H1 (cell line): ENCODE data around the gene PTCH2. TPM values are rescaled to one million over a fixed set of nuclear protein-coding genes. Genes with fewer than 3 reads are reported as not detected.

Experiments used
- CTCF ChIA-PET: fragments of 300-600 bp; sonication (Branson Sonifier 250); formaldehyde crosslinking; loops from one replicate; lab custom pipeline; 2021; ENCODE audit not compliant: partially characterized antibody; lab: Charles Lee
- POLR2A ChIA-PET: fragments of 300-600 bp; sonication (Branson Sonifier 250); formaldehyde crosslinking; loops from one replicate; lab custom pipeline; 2021; ENCODE audit warnings: inconsistent platforms; ENCODE audit not compliant: partially characterized antibody; lab: Charles Lee
- DNase-seq, 2 experiments: peaks; one replicate each; pipeline versions ENCODE4 v3.0.0 to v3.0.0-alpha.2; 2010 to 2022; ENCODE audit warnings: low spot score in 2 of 2, low read depth in 1 of 2, mixed read lengths in 1 of 2
- FAIRE-seq: peaks from 2 replicates; lab custom pipeline; 2011; peaks lifted over from hg19 to GRCh38; lab: Jason Lieb, UNC
- H2AFZ ChIP-seq: 2 replicates; pipeline ENCODE4 v1.8.1; 2012; ENCODE audit warnings: low read length, inconsistent platforms
- H2AK5ac ChIP-seq: 2 replicates; pipeline ENCODE4 v1.6.1; 2013; ENCODE audit warnings: low read depth, low read length
- H2BK120ac ChIP-seq: replicated peaks from 2 replicates; pipeline ENCODE3; 2013; ENCODE audit warnings: low read depth, low read length, inconsistent platforms
- H2BK12ac ChIP-seq: 2 replicates; pipeline ENCODE4 v1.6.1; 2013; ENCODE audit warnings: low read depth, low read length
- H2BK15ac ChIP-seq: 2 replicates; pipeline ENCODE4 v1.6.1; 2013; ENCODE audit warnings: low read length
- H2BK20ac ChIP-seq: 2 replicates; pipeline ENCODE4 v1.6.1; 2013; ENCODE audit warnings: low read length
- H2BK5ac ChIP-seq: 2 replicates; pipeline ENCODE4 v1.6.1; 2013; ENCODE audit warnings: low read depth, low read length
- H3K14ac ChIP-seq: 2 replicates; pipeline ENCODE4 v1.6.1; 2013; ENCODE audit warnings: inconsistent platforms; ENCODE audit not compliant: insufficient read length
- H3K18ac ChIP-seq: 2 replicates; pipeline ENCODE4 v1.6.1; 2013; ENCODE audit warnings: low read length; ENCODE audit errors: extremely low read depth
- H3K23ac ChIP-seq: 2 replicates; pipeline ENCODE4 v1.6.1; 2013; ENCODE audit warnings: inconsistent platforms; ENCODE audit not compliant: insufficient read length
- H3K23me2 ChIP-seq: 2 replicates; pipeline ENCODE4 v1.6.1; 2013; ENCODE audit warnings: low read depth, low read length
- H3K27ac ChIP-seq: 2 replicates; pipeline ENCODE4 v1.6.1; 2011; ENCODE audit warnings: low read depth, low read length, inconsistent platforms
- H3K27me3 ChIP-seq, 4 experiments: replicated peaks in 1 of 4; 1 replicate in 1 of 4; 2 replicates in 3 of 4; pipeline versions ENCODE4 v1.6.1 to v1.8.1; 2011 to 2013; ENCODE audit warnings: low read length in 3 of 4, mild to moderate bottlenecking in 3 of 4, inconsistent platforms in 2 of 4, mixed read lengths in 2 of 4, moderate library complexity in 1 of 4; ENCODE audit not compliant: control insufficient read depth in 3 of 4, insufficient read depth in 3 of 4; ENCODE audit errors: extremely low read depth in 1 of 4
- H3K36me3 ChIP-seq, 4 experiments: 2 replicates each; pipeline versions ENCODE4 v1.6.1 to v1.8.1; 2011 to 2013; ENCODE audit warnings: mild to moderate bottlenecking in 4 of 4, low read length in 3 of 4, moderate library complexity in 2 of 4, control low read depth in 1 of 4, inconsistent platforms in 1 of 4; ENCODE audit not compliant: insufficient read depth in 4 of 4, control insufficient read depth in 2 of 4
- H3K4ac ChIP-seq: replicated peaks from 2 replicates; pipeline ENCODE3; 2013; ENCODE audit warnings: low read length, low read depth, mixed read lengths, inconsistent platforms; ENCODE audit not compliant: insufficient read length
- H3K4me1 ChIP-seq, 4 experiments: replicated peaks in 1 of 4; 1 replicate in 1 of 4; 2 replicates in 3 of 4; pipeline versions ENCODE4 v1.6.1 to v1.8.1; 2011 to 2013; ENCODE audit warnings: low read length in 3 of 4, inconsistent platforms in 2 of 4, mixed read lengths in 1 of 4; ENCODE audit not compliant: insufficient read depth in 4 of 4, control insufficient read depth in 3 of 4
- H3K4me2 ChIP-seq, 2 experiments: 2 replicates each; pipeline versions ENCODE4 v1.6.1 to v1.8.1; 2011 to 2013; ENCODE audit warnings: low read depth in 2 of 2, low read length in 2 of 2, control low read depth in 1 of 2, inconsistent platforms in 1 of 2, mild to moderate bottlenecking in 1 of 2; ENCODE audit not compliant: insufficient read depth in 1 of 2
- H3K4me3 ChIP-seq, 4 experiments: fragments of 200-600, 300-600 bp in 1 of 4; sonication (generic), shearing (Covaris generic), sonication (Bioruptor Twin) in 1 of 4; 2 replicates each; pipeline versions ENCODE4 v1.5.1 to v1.8.1; 2011 to 2016; ENCODE audit warnings: low read length in 4 of 4, low read depth in 3 of 4, control low read depth in 2 of 4, inconsistent platforms in 2 of 4, mild to moderate bottlenecking in 2 of 4, mixed read lengths in 1 of 4, moderate library complexity in 1 of 4; ENCODE audit not compliant: insufficient read depth in 2 of 4; ENCODE audit errors: extremely low read depth in 1 of 4
- H3K56ac ChIP-seq: replicated peaks from 2 replicates; pipeline ENCODE3; 2013; ENCODE audit warnings: low read depth, mild to moderate bottlenecking, mixed read lengths, low read length, inconsistent platforms; ENCODE audit not compliant: insufficient read length
- H3K79me1 ChIP-seq: 2 replicates; pipeline ENCODE4 v1.6.1; 2013; ENCODE audit warnings: low read depth, low read length, control low read depth
- H3K79me2 ChIP-seq, 2 experiments: 2 replicates each; pipeline versions ENCODE4 v1.6.1 to v1.8.1; 2012 to 2013; ENCODE audit warnings: low read length in 2 of 2, mild to moderate bottlenecking in 2 of 2, inconsistent platforms in 1 of 2; ENCODE audit not compliant: insufficient read depth in 2 of 2, control insufficient read depth in 1 of 2
- H3K9ac ChIP-seq, 4 experiments: replicated peaks in 1 of 4; 1 replicate in 1 of 4; 2 replicates in 3 of 4; pipeline versions ENCODE4 v1.6.1 to v1.8.1; 2011 to 2013; ENCODE audit warnings: low read depth in 3 of 4, low read length in 3 of 4, control low read depth in 2 of 4, mild to moderate bottlenecking in 2 of 4, moderate library complexity in 2 of 4, inconsistent platforms in 1 of 4; ENCODE audit errors: extremely low read depth in 1 of 4
- H3K9me3 ChIP-seq, 2 experiments: 2 replicates each; pipeline versions ENCODE4 v1.6.1 to v1.8.1; 2012 to 2013; ENCODE audit warnings: mild to moderate bottlenecking in 2 of 2, moderate library complexity in 2 of 2, control low read depth in 1 of 2, inconsistent platforms in 1 of 2, low read depth in 1 of 2, low read length in 1 of 2, mixed read lengths in 1 of 2; ENCODE audit not compliant: insufficient read depth in 2 of 2
- H4K20me1 ChIP-seq, 2 experiments: replicated peaks in 1 of 2; 2 replicates each; pipeline versions ENCODE3 to v1.8.1; 2011 to 2013; ENCODE audit warnings: inconsistent platforms in 2 of 2, low read length in 2 of 2, mild to moderate bottlenecking in 1 of 2; ENCODE audit not compliant: insufficient read depth in 2 of 2, control insufficient read depth in 1 of 2
- H4K5ac ChIP-seq: 2 replicates; pipeline ENCODE4 v1.6.1; 2013; ENCODE audit warnings: low read length, low read depth, mixed read lengths, inconsistent platforms; ENCODE audit not compliant: insufficient read length
- H4K8ac ChIP-seq: 2 replicates; pipeline ENCODE4 v1.8.0; 2013; ENCODE audit warnings: mild to moderate bottlenecking, moderate library complexity, low read length, inconsistent platforms; ENCODE audit not compliant: insufficient read depth; ENCODE audit errors: extremely low read depth
- H4K91ac ChIP-seq: replicated peaks from 2 replicates; pipeline ENCODE3; 2013; ENCODE audit warnings: low read length, mixed read lengths, inconsistent platforms; ENCODE audit not compliant: insufficient read length
- EGR1 ChIP-seq: IDR thresholded peaks from 2 replicates; pipeline ENCODE4 v1.6.1; 2011; ENCODE audit warnings: low read depth, low read length, borderline replicate concordance
- KDM1A ChIP-seq: fragments of 200-600, 300-600 bp; sonication (generic); IDR thresholded peaks from 2 replicates; pipeline ENCODE4 v1.7.1; 2016; ENCODE audit warnings: mild to moderate bottlenecking, low read length, borderline replicate concordance
- MAFK ChIP-seq: IDR thresholded peaks from 2 replicates; pipeline ENCODE4 v1.6.1; 2012; ENCODE audit warnings: low read depth, mild to moderate bottlenecking, improper control_type of control experiment, low read length
- TAF7 ChIP-seq: optimal IDR thresholded peaks from 2 replicates; pipeline ENCODE3; 2011; ENCODE audit warnings: low read depth, mild to moderate bottlenecking, inconsistent platforms, low read length, moderate library complexity, borderline replicate concordance
- TCF12 ChIP-seq: IDR thresholded peaks from 2 replicates; pipeline ENCODE4 v1.6.1; 2011; ENCODE audit warnings: low read depth, mild to moderate bottlenecking, low read length
- WGBS, 2 experiments: shearing (Covaris generic) in 1 of 2; methylation state at CpG; one replicate each; pipeline versions ENCODE4 v1.1.6 to v1.1.7; 2013 to 2015; ENCODE audit warnings: low lambda C conversion rate in 2 of 2, mixed read lengths in 2 of 2, inconsistent platforms in 1 of 2, low coverage in 1 of 2, missing lambda C conversion rate in 1 of 2; ENCODE audit not compliant: insufficient replicate concordance in 2 of 2, insufficient coverage in 1 of 2, insufficient read length in 1 of 2; ENCODE audit errors: extremely low coverage in 1 of 2, missing lambda C conversion rate in 1 of 2; 5-methylcytosine and 5-hydroxymethylcytosine counted together
- polyA plus RNA-seq, 7 experiments: library from polyadenylated mRNA; depleted of rRNA in 3 of 7; stranded (reverse) in 5 of 7; unstranded in 2 of 7; fragments of >200 nt in 5 of 7; fragments of 200-250 nt in 2 of 7; gene quantifications; 1 replicate in 5 of 7; 2 replicates in 1 of 7; 4 replicates in 1 of 7; pipeline versions ENCODE4 v1.2.1 to v1.2.3, GENCODE V29; 2011 to 2013; ENCODE audit warnings: missing spikeins in 2 of 7, mixed read lengths in 2 of 7
- total RNA-seq: library from RNA; stranded (reverse); fragmentation: NEBNext Ultra II Directional; extraction: Animal tissue kit (Norgen Biotek cat#: 25700); gene quantifications from 2 replicates; pipeline ENCODE4 v1.2.1, GENCODE V29; 2021
- TF ChIP-seq, protein P1 (sequence below), 3 experiments: IDR thresholded peaks; 1 replicate in 2 of 3; 2 replicates in 1 of 3; pipeline versions ENCODE4 v1.5.1 to v1.6.1; 2011; ENCODE audit warnings: low read length in 3 of 3, mild to moderate bottlenecking in 3 of 3, inconsistent platforms in 2 of 3, low read depth in 1 of 3, moderate library complexity in 1 of 3; ENCODE audit not compliant: insufficient read depth in 1 of 3; ENCODE audit errors: control extremely low read depth in 1 of 3
- TF ChIP-seq, protein P2 (sequence below): IDR thresholded peaks from 2 replicates; pipeline ENCODE4 v1.6.1; 2012; ENCODE audit warnings: low read length, inconsistent platforms

The PTCH2 gene
- total and polyA plus RNA-seq, 2 of the 8 experiments (the other 6 are each of a cell fraction or from before 2014, with no cell fraction given) = 0.35 to 1.2 TPM

DNA sequence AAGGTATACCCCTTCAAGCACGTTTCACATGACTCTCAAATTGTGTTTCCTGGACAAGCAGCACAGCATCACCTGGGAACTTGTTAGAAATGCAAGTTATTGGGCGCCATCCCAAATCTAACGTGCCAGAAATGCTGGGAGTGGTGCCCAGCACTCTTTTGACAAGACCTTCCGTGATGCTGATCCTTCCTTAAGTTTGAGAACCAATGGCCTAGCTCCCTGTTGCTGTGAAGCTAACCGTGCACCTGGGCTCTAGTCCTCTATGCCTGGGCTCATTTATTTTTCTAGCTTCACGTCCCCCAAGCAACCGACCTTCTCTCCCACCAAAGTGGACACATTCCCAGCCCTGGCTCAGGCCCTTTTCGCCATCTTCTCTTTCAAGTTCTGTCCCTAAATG, 59.4 kb downstream of the PTCH2 start:
- Histone ChIP-seq H3K56ac (peak overlapping the region; percentile 42), H3K23me2 (peaks cover 6% of the 10 kb centered on the region; the same call in 1 of the 2 replicates), H3K4me1 (peaks cover 0 to 18% (median 14%) of the 10 kb centered on the region in 4 experiments; a peak in 6 of 7 replicates), H3K9ac (peak overlapping the region in 3 of 4 experiments; percentile 29 to 46 (median 45); a peak in 5 of 7 replicates), H4K8ac (no peak overlapping the region), H4K20me1 (peaks cover 1% of the 10 kb centered on the region in 2 experiments), H3K79me2 (0 out of 4 replicates have a peak, but pooled peaks cover 0 to 1% of the 10 kb centered on the region in 2 experiments), H3K23ac (no peak overlapping the region), H2BK5ac (peak overlapping the region; percentile 79; the same call in 1 of the 2 replicates), H3K4ac (peak overlapping the region; percentile 83), H2BK120ac (peak overlapping the region; percentile 61), H3K14ac (peak overlapping the region; percentile 24), H2BK15ac (no peak overlapping the region), H3K9me3 (no peaks in the 10 kb centered on the region), H3K27me3 (peaks cover 0 to 7% (median 2%) of the 10 kb centered on the region in 4 experiments; a peak in 3 of 7 replicates), H2BK20ac (0 out of 2 replicates have a peak overlapping the region, but pooled peaks have one; percentile 8), H3K18ac (peak overlapping the region; percentile 55), H3K27ac (no peak overlapping the region; the same call in 1 of the 2 replicates), H3K4me2 (peak overlapping the region; percentile 64 to 86), H3K4me3 (peak overlapping the region; percentile 23 to 56 (median 42)), H4K91ac (peak overlapping the region; percentile 83), H2AK5ac (no peak overlapping the region), H4K5ac (peak overlapping the region; percentile 63), H2BK12ac (0 out of 2 replicates have a peak overlapping the region, but pooled peaks have one; percentile 13), H3K36me3 (peaks cover 4 to 26% (median 8%) of the 10 kb centered on the region in 4 experiments; a peak in 7 of 8 replicates), H3K79me1 (peaks cover 2% of the 10 kb centered on the region; the same call in 1 of the 2 replicates), H2AFZ (peak overlapping the region; percentile 21; the same call in 1 of the 2 replicates)
- POLR2A ChIA-PET = interaction anchor here (1.2 to 23.6 kb wide), 13 partner anchors 6 to 557 kb away, joined by 3 to 428 read pairs (median 8); partner anchors contain the start of genes BTBD19, DYNLT4, MUTYH and RNU5D-1
- 66% methylated on average over 8 of the region's 8 CpGs; no CpG with 5 or more reads in 1 of the 2 experiments for WGBS, 2 experiments
- CTCF ChIA-PET = interaction anchor here (0.7 to 10.4 kb wide), 6 partner anchors 10 to 227 kb away, joined by 3 to 67 read pairs (median 4); partner anchors contain the start of genes HECTD3 and RNU5D-1
- FAIRE-seq (no peak), DNase-seq (no peak)
- TF ChIP-seq MAFK (no peak), TAF7 (no peak), TCF12 (no peak), KDM1A (no peak), EGR1 (no peak)
- TF ChIP-seq, protein P1, sequence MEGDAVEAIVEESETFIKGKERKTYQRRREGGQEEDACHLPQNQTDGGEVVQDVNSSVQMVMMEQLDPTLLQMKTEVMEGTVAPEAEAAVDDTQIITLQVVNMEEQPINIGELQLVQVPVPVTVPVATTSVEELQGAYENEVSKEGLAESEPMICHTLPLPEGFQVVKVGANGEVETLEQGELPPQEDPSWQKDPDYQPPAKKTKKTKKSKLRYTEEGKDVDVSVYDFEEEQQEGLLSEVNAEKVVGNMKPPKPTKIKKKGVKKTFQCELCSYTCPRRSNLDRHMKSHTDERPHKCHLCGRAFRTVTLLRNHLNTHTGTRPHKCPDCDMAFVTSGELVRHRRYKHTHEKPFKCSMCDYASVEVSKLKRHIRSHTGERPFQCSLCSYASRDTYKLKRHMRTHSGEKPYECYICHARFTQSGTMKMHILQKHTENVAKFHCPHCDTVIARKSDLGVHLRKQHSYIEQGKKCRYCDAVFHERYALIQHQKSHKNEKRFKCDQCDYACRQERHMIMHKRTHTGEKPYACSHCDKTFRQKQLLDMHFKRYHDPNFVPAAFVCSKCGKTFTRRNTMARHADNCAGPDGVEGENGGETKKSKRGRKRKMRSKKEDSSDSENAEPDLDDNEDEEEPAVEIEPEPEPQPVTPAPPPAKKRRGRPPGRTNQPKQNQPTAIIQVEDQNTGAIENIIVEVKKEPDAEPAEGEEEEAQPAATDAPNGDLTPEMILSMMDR (IDR thresholded peaks at IDR 0.05; ENCODE audit: control extremely low read depth in 1 of 3, insufficient read depth in 1 of 3, low read depth in 1 of 3, low read length in 3 of 3) = no peak; a peak in 1 of 4 replicates
- TF ChIP-seq, protein P2, sequence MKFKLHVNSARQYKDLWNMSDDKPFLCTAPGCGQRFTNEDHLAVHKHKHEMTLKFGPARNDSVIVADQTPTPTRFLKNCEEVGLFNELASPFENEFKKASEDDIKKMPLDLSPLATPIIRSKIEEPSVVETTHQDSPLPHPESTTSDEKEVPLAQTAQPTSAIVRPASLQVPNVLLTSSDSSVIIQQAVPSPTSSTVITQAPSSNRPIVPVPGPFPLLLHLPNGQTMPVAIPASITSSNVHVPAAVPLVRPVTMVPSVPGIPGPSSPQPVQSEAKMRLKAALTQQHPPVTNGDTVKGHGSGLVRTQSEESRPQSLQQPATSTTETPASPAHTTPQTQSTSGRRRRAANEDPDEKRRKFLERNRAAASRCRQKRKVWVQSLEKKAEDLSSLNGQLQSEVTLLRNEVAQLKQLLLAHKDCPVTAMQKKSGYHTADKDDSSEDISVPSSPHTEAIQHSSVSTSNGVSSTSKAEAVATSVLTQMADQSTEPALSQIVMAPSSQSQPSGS = no peak
